Measurements from ENCODE around the gene MAD2L2. TPM values are rescaled to one million over a fixed set of nuclear protein-coding genes. Genes with fewer than 3 reads are reported as not detected.
A peak's percentile ranks its signal among the peaks of the same experiment; 100 is the strongest.

The MAD2L2 gene
- total and polyA plus RNA-seq, 12 donors = 15.6 to 71.2 (median 28.1) TPM

DNA sequence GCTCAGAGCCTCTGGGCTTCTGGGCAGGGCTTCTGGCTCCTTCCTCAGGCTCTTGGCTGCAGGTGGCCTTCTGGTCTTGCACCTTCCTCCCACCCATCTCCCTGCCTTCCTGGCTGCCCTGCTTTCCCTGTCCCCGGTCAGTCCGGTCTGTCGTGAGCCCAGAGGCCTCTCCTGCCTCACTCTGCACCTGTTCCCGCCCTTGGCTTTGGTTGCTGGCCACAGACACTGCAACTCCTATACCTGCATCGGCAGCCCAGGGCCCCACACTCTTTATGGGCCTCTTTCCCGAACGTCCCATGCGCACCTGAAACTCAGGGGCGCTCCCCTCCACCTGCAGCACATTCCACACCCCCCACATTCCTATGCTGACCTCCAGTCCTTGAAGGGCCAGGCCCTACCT lies 34.6 kb downstream of the MAD2L2 start:
- TF ChIP-seq, protein P1, sequence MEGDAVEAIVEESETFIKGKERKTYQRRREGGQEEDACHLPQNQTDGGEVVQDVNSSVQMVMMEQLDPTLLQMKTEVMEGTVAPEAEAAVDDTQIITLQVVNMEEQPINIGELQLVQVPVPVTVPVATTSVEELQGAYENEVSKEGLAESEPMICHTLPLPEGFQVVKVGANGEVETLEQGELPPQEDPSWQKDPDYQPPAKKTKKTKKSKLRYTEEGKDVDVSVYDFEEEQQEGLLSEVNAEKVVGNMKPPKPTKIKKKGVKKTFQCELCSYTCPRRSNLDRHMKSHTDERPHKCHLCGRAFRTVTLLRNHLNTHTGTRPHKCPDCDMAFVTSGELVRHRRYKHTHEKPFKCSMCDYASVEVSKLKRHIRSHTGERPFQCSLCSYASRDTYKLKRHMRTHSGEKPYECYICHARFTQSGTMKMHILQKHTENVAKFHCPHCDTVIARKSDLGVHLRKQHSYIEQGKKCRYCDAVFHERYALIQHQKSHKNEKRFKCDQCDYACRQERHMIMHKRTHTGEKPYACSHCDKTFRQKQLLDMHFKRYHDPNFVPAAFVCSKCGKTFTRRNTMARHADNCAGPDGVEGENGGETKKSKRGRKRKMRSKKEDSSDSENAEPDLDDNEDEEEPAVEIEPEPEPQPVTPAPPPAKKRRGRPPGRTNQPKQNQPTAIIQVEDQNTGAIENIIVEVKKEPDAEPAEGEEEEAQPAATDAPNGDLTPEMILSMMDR (IDR thresholded peaks at IDR 0.05) = no peak
- no peak for TF ChIP-seq POLR2A (IDR thresholded peaks at IDR 0.05)
- Histone ChIP-seq H3K4me3 (no peak overlapping the region), H3K27me3 (no peaks in the 10 kb centered on the region), H3K36me3 (replicated peaks in 1 of 2) (no peaks in the 10 kb centered on the region), H3K4me1 (replicated peaks in 1 of 2) (peaks cover 13 to 28% of the 10 kb centered on the region in 2 donors), H3K27ac (no peak overlapping the region), H3K9me3 (replicated peaks in 1 of 3) (no peaks in the 10 kb centered on the region)
- intact Hi-C loops (cut with DNase I) = loop anchor here in 1 of 2 donors (10.0 kb wide), 1 partner anchor 602 kb away; the partner anchor contains the start of gene MASP2
- no peak for DNase-seq
- WGBS, 4 donors = 84 to 90% (median 84%) methylated on average over 9 of the region's 9 CpGs

DNA sequence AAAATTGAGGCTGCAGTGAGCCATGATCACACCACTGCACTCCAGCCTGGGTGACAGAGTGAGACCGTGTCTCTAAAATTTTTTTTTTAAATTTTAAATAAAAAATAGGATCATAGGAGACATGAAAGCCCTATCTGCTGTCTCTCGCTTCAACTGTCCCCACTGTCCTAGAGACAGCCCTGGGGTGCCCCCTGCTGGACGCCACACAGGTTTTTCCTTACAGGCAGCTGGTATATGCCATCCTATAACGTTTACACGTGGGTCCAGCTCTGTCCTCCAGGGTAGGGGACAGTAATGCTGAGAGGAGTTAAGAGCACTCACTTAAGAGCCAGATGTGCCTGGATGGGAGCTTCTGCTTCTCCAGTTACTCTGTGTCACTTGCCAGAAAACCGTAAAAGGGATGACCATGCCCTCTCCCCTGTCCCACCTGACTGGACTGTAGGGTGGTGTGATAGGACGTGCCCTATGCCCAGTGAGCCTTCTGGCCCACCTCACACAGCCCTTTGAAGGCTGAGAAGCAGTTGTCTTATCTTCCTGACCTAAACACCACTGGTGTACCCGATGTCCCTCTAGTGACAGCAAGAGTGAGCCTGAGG lies 35.2 kb downstream of the MAD2L2 start:
- no peak for TF ChIP-seq POLR2A (IDR thresholded peaks at IDR 0.05)
- TF ChIP-seq, protein P1 (IDR thresholded peaks at IDR 0.05) = peak; percentile 55 to 76 (median 66)
- no peaks in the 10 kb centered on the region for H3K36me3 ChIP-seq (replicated peaks in 1 of 2)
- no peak overlapping the region for H3K27ac ChIP-seq
- peak; percentile 79 to 89 (median 85) for DNase-seq
- H3K27me3 ChIP-seq = no peaks in the 10 kb centered on the region
- intact Hi-C loops (cut with DNase I) = loop anchor here in 1 of 2 donors (10.0 kb wide), 1 partner anchor 601 kb away; the partner anchor contains the start of gene MASP2
- H3K4me3 ChIP-seq = no peak overlapping the region
- no peaks in the 10 kb centered on the region for H3K9me3 ChIP-seq (replicated peaks in 1 of 3)
- WGBS, 4 donors = 22 to 28% (median 25%) methylated on average over 7 to 8 of the region's 8 CpGs
- H3K4me1 ChIP-seq (replicated peaks in 1 of 2) = peaks cover 13 to 28% of the 10 kb centered on the region in 2 donors

- Histone ChIP-seq H3K4me1 (replicated peaks in 1 of 2) (peaks cover 13 to 23% of the 10 kb centered on the region in 2 donors), H3K36me3 (replicated peaks in 1 of 2) (no peaks in the 10 kb centered on the region), H3K27ac (no peak overlapping the region), H3K27me3 (no peaks in the 10 kb centered on the region), H3K4me3 (no peak overlapping the region), H3K9me3 (replicated peaks in 1 of 3) (no peaks in the 10 kb centered on the region)
- 87 to 94% (median 92%) methylated on average over 5 of the region's 5 CpGs for WGBS, 4 donors
- intact Hi-C loops (cut with DNase I) = loop anchor here in 1 of 2 donors (10.0 kb wide), 1 partner anchor 600 kb away; the partner anchor contains the start of gene MASP2
- DNase-seq = no peak
- TF ChIP-seq POLR2A (IDR thresholded peaks at IDR 0.05) = no peak
Observed at GRCh38 chr1:11645270-11645669, 35.7 kb downstream of the MAD2L2 start.

GRCh38 chr1:11643782-11644181 lies 37.2 kb downstream of the MAD2L2 start:
- 49 to 58% (median 51%) methylated on average over 5 of the region's 5 CpGs for WGBS, 4 donors
- no peak for DNase-seq

More at GRCh38 chr1:11643782-11644181, 37.2 kb downstream of the MAD2L2 start:
- Histone ChIP-seq H3K4me3 (no peak overlapping the region), H3K36me3 (replicated peaks in 1 of 2) (no peaks in the 10 kb centered on the region), H3K27me3 (no peaks in the 10 kb centered on the region), H3K4me1 (replicated peaks in 1 of 2) (peaks cover 4 to 10% of the 10 kb centered on the region in 2 donors), H3K27ac (no peak overlapping the region), H3K9me3 (replicated peaks in 1 of 3) (no peaks in the 10 kb centered on the region)
- intact Hi-C loops (cut with DNase I) = loop anchor here (5.0 to 10.0 kb wide), 5 partner anchors 306 to 606 kb away; partner anchors contain the start of gene MASP2 (in 1 of the 2)
- TF ChIP-seq, protein P1 (IDR thresholded peaks at IDR 0.05) = no peak
- TF ChIP-seq POLR2A (IDR thresholded peaks at IDR 0.05) = no peak
